ENCODE measurements around the gene CTF1. TPM values are rescaled to one million over a fixed set of nuclear protein-coding genes. Genes with fewer than 3 reads are reported as not detected.

Gene CTF1
- total and polyA plus RNA-seq, 4 donors: 3.3 to 9.8 (median 5.2) TPM

GRCh38 chr16:30896889-30897733 lies 697 bp downstream of the CTF1 start:
- 15% methylated on average over 31 of the region's 31 CpGs for WGBS, 2 donors
- no peak for TF ChIP-seq CTCF (IDR thresholded peaks at IDR 0.05; ENCODE audit: control extremely low read depth, extremely low read depth)
- H3K4me1 ChIP-seq (ENCODE audit: control insufficient read depth in 5 of 5, insufficient read depth in 5 of 5, low read length in 5 of 5): peaks cover 9 to 38% (median 21%) of the 10 kb centered on the region in 5 donors

GRCh38 chr16:30899794-30900193 lies 3.4 kb downstream of the CTF1 start:
- Histone ChIP-seq H3K4me1 (ENCODE audit: control insufficient read depth in 5 of 5, insufficient read depth in 5 of 5, low read length in 5 of 5) (peaks cover 4 to 26% (median 20%) of the 10 kb centered on the region in 5 donors), H3K9me3 (ENCODE audit: control insufficient read depth in 4 of 4, insufficient read depth in 3 of 4, low read length in 3 of 4) (no peaks in the 10 kb centered on the region), H3K27ac (ENCODE audit: low read depth in 1 of 2, low read length in 1 of 2) (no peak overlapping the region), H3K27me3 (ENCODE audit: control insufficient read depth in 3 of 3, insufficient read depth in 3 of 3, low read length in 2 of 3) (no peaks in the 10 kb centered on the region), H3K36me3 (ENCODE audit: control insufficient read depth in 4 of 4, insufficient read depth in 4 of 4, low read length in 4 of 4) (no peaks in the 10 kb centered on the region), H3K9ac (ENCODE audit: insufficient read depth in 1 of 2, low read length in 2 of 2) (no peak overlapping the region), H3K4me3 (no peak overlapping the region)
- ATAC-seq (ENCODE audit: insufficient read depth, low FRiP score) (no peak), DNase-seq (no peak)
- 85 to 89% methylated on average over 2 of the region's 2 CpGs for WGBS, 2 donors
- TF ChIP-seq CTCF (IDR thresholded peaks at IDR 0.05; ENCODE audit: control extremely low read depth, extremely low read depth): no peak

More at GRCh38 chr16:30896889-30897733, 697 bp downstream of the CTF1 start:
- peak; percentile 56 for ATAC-seq (ENCODE audit: insufficient read depth, low FRiP score)
- H3K9me3 ChIP-seq (ENCODE audit: control insufficient read depth in 4 of 4, insufficient read depth in 3 of 4, low read length in 3 of 4): peaks cover 0 to 3% (median 0%) of the 10 kb centered on the region in 4 donors
- H3K27me3 ChIP-seq (ENCODE audit: control insufficient read depth in 3 of 3, insufficient read depth in 3 of 3, low read length in 2 of 3): no peaks in the 10 kb centered on the region
- H3K27ac ChIP-seq (ENCODE audit: low read depth in 1 of 2, low read length in 1 of 2): peak overlapping the region; percentile 91 to 94
- H3K4me3 ChIP-seq: peak overlapping the region; percentile 42
- H3K9ac ChIP-seq (ENCODE audit: insufficient read depth in 1 of 2, low read length in 2 of 2): peak overlapping the region; percentile 49 to 82
- no peaks in the 10 kb centered on the region for H3K36me3 ChIP-seq (ENCODE audit: control insufficient read depth in 4 of 4, insufficient read depth in 4 of 4, low read length in 4 of 4)
- DNase-seq: peak; percentile 95

- WGBS, 2 donors: 96 to 97% methylated on average over 5 of the region's 5 CpGs
- H3K4me3 ChIP-seq: no peak overlapping the region
- DNase-seq: no peak
Measured at GRCh38 chr16:30900588-30900987, 4.2 kb downstream of the CTF1 start.

More at GRCh38 chr16:30900588-30900987, 4.2 kb downstream of the CTF1 start:
- TF ChIP-seq CTCF (IDR thresholded peaks at IDR 0.05; ENCODE audit: control extremely low read depth, extremely low read depth): no peak
- ATAC-seq (ENCODE audit: insufficient read depth, low FRiP score): no peak
- no peaks in the 10 kb centered on the region for H3K36me3 ChIP-seq (ENCODE audit: control insufficient read depth in 4 of 4, insufficient read depth in 4 of 4, low read length in 4 of 4)
- H3K9me3 ChIP-seq (ENCODE audit: control insufficient read depth in 4 of 4, insufficient read depth in 3 of 4, low read length in 3 of 4): no peaks in the 10 kb centered on the region
- peaks cover 0 to 18% (median 12%) of the 10 kb centered on the region in 5 donors for H3K4me1 ChIP-seq (ENCODE audit: control insufficient read depth in 5 of 5, insufficient read depth in 5 of 5, low read length in 5 of 5)
- no peak overlapping the region for H3K9ac ChIP-seq (ENCODE audit: insufficient read depth in 1 of 2, low read length in 2 of 2)
- H3K27ac ChIP-seq (ENCODE audit: low read depth in 1 of 2, low read length in 1 of 2): no peak overlapping the region
- H3K27me3 ChIP-seq (ENCODE audit: control insufficient read depth in 3 of 3, insufficient read depth in 3 of 3, low read length in 2 of 3): no peaks in the 10 kb centered on the region

Measured in lung (tissue), 12 donors.